Astrocyte of the cerebellum (primary cell): ENCODE results near the gene OPCML.

Experiments used
- DNase-seq: peaks from one replicate; pipeline ENCODE4 v3.0.0-alpha.2; 2011; ENCODE audit warnings: low read depth
- H3K4me3 ChIP-seq: 2 replicates; pipeline ENCODE4 v1.5.1; 2011; ENCODE audit warnings: mild to moderate bottlenecking, low read depth, low read length, moderate library complexity
- in situ Hi-C: cut with HindIII; loops from 2 replicates; pipeline ENCODE4 v1.10.0; 2017; ENCODE audit warnings: low sequenced_read_pairs
- TF ChIP-seq, protein P1 (sequence below): IDR thresholded peaks from 2 replicates; pipeline ENCODE4 v1.5.1; 2012; ENCODE audit warnings: low read length, low read depth, moderate library complexity, mild to moderate bottlenecking; ENCODE audit errors: missing control alignments

Gene OPCML

DNA sequence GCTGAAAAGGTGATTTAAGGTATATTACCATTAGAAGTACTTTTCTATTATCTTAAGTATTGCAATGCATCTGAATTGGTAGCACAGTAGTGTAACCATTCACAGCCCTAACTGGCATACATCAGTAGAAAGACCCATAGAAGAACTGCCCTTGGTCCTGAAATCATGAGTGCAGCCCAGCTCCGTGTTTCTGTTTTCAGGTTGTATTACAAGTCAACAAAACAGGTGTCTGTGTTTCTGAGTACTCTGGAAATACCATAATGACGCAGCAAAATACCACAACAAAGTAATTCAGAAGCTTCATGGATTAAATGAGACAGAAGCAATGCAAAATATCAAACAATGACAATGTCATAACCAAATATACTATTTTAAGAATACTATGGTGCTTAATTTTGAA lies 226.3 kb downstream of the OPCML start:
- TF ChIP-seq, protein P1, sequence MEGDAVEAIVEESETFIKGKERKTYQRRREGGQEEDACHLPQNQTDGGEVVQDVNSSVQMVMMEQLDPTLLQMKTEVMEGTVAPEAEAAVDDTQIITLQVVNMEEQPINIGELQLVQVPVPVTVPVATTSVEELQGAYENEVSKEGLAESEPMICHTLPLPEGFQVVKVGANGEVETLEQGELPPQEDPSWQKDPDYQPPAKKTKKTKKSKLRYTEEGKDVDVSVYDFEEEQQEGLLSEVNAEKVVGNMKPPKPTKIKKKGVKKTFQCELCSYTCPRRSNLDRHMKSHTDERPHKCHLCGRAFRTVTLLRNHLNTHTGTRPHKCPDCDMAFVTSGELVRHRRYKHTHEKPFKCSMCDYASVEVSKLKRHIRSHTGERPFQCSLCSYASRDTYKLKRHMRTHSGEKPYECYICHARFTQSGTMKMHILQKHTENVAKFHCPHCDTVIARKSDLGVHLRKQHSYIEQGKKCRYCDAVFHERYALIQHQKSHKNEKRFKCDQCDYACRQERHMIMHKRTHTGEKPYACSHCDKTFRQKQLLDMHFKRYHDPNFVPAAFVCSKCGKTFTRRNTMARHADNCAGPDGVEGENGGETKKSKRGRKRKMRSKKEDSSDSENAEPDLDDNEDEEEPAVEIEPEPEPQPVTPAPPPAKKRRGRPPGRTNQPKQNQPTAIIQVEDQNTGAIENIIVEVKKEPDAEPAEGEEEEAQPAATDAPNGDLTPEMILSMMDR, result no peak
- no peak for DNase-seq
- no peak overlapping the region for H3K4me3 ChIP-seq
- in situ Hi-C loops, result no loop called here

GRCh38 chr11:133305208-133305956 lies 226.9 kb downstream of the OPCML start:
- no peak overlapping the region for H3K4me3 ChIP-seq
- no peak for DNase-seq
- TF ChIP-seq, protein P1, result no peak
- in situ Hi-C loops, result no loop called here

DNA sequence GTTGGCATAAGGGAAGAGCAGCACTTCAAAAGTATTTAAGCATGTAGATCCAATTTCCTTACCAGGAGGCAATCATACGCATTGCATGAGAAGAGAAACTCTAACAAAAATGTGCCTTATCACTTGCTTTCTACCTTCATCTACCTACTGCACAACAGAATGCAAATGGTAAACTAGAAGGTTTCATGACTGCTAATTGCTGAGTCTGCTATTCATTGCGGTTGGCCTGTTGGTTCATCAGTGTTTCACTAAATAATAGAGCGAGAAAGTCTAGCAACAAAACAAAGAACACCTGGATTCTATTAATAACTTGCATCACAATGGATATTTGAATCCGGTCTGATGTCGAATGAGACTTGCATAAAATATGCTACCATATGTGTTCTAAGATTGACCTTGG lies 229.0 kb downstream of the OPCML start:
- no peak for DNase-seq
- TF ChIP-seq, protein P1, result no peak
- in situ Hi-C loops, result no loop called here
- H3K4me3 ChIP-seq, result no peak overlapping the region

DNA sequence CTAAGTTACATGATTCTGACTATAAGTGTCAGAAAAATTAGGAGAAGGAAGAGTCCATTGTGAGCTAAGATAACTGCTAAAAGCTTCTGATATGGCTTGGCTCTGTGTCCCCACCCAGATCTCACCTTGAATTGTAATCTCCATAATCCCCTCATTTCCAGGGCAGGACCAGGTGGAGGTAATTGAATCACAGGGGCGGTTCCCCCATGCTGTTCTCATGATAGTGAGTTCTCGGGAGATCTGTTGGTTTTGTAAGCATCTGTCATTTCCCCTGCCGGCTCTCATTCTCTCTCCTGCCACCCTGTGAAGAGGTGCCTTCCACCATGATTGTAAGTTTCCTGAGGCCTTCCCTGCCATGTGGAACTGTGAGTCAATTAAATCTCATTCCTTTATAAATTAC lies 230.2 kb downstream of the OPCML start:
- in situ Hi-C loops, result no loop called here
- TF ChIP-seq, protein P1, result no peak
- no peak for DNase-seq
- no peak overlapping the region for H3K4me3 ChIP-seq

GRCh38 chr11:133300666-133301065 lies 231.6 kb downstream of the OPCML start:
- TF ChIP-seq, protein P1, result no peak
- in situ Hi-C loops, result no loop called here
- H3K4me3 ChIP-seq, result no peak overlapping the region
- no peak for DNase-seq

DNA sequence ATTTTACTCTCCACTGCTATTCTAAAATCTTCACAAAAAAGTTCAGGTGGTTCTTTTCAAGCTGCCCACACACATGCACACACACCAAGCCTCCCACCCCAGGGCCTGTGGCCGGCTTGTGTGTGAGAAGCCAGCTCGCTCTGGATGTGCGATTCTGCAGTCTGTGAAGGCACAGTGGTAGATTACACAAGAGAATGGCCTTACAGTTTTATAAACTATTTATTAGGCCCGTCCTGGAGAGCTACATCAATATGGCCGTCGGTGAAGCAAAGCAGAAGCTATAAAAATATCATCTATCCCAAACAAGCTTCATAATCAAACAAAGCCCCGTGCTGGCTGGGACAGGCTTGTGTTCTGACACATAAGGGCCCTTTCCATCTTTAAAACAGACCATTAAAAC lies 240.5 kb downstream of the OPCML start:
- no peak for DNase-seq
- H3K4me3 ChIP-seq, result no peak overlapping the region
- TF ChIP-seq, protein P1, result no peak
- in situ Hi-C loops, result no loop called here
